K562 (cell line): ENCODE measurements around the gene CD248. TPM values are rescaled to one million over a fixed set of nuclear protein-coding genes. Genes with fewer than 3 reads are reported as not detected.

Experiments
- ATAC-seq: fragments of 200-7000 bp; cut with Tn5 transposase; 3 replicates; pipeline ENCODE4 v1.9.1; 2020; ENCODE audit warnings: moderate library complexity
- BruUV-seq: library from RNA; stranded (reverse); fragments of 400-500 nt; replicated peaks from 2 replicates; lab custom pipeline; 2021; lab: Mats Ljungman, UMichigan
- CTCF ChIA-PET: fragments of 300-600 bp; formaldehyde crosslinking; extraction: SDS; loops from one replicate; lab custom pipeline; 2021; ENCODE audit warnings: low intra/inter-chr PET ratio; lab: Yijun Ruan, JAX
- POLR2A ChIA-PET: fragments of 300-600, 350-650 bp; sonication (Branson Sonifier 250); formaldehyde crosslinking; extraction: SDS; loops from one replicate; lab custom pipeline; 2021; ENCODE audit warnings: antibody characterized with exemption, inconsistent platforms; lab: Yijun Ruan, JAX
- DNase-seq, 4 experiments: peaks; one replicate each; pipeline versions ENCODE4 v3.0.0 to v3.0.0-alpha.2; 2011 to 2018; ENCODE audit warnings: low spot score in 3 of 4, mixed read lengths in 3 of 4; ENCODE audit errors: extremely low read depth in 1 of 4
- FAIRE-seq: peaks from 2 replicates; lab custom pipeline; 2011; peaks lifted over from hg19 to GRCh38; lab: Jason Lieb, UNC
- H2AFZ ChIP-seq: 2 replicates; pipeline ENCODE4 v1.6.0; 2011; ENCODE audit warnings: low read depth, low read length, control low read depth, inconsistent platforms
- H3K27ac ChIP-seq: fragments of 200-600 bp; 3 replicates; pipeline ENCODE4 v1.8.0; 2011; ENCODE audit warnings: low read depth, mild to moderate bottlenecking, control low read depth, inconsistent platforms, low read length, moderate library complexity, mixed read lengths; ENCODE audit errors: extremely low read depth
- H3K27me3 ChIP-seq, 2 experiments: fragments of 300-600 bp in 1 of 2; 2 replicates in 1 of 2; 3 replicates in 1 of 2; pipeline versions ENCODE4 v1.6.0 to v1.8.0; 2011; ENCODE audit warnings: inconsistent platforms in 2 of 2, low read length in 2 of 2, mild to moderate bottlenecking in 1 of 2, mixed read lengths in 1 of 2, moderate library complexity in 1 of 2; ENCODE audit not compliant: control insufficient read depth in 2 of 2, insufficient read depth in 2 of 2
- H3K36me3 ChIP-seq: fragments of 300-600 bp; 3 replicates; pipeline ENCODE4 v1.8.0; 2011; ENCODE audit warnings: mild to moderate bottlenecking, low read length, inconsistent platforms; ENCODE audit not compliant: control insufficient read depth, insufficient read depth
- H3K4me1 ChIP-seq, 2 experiments: fragments of 200-600 bp in 1 of 2; replicated peaks in 1 of 2; 2 replicates in 1 of 2; 3 replicates in 1 of 2; pipeline versions ENCODE4 v1.5.1 to v1.8.0; 2011; ENCODE audit warnings: inconsistent platforms in 2 of 2, low read length in 2 of 2, mild to moderate bottlenecking in 1 of 2, mixed read lengths in 1 of 2, moderate library complexity in 1 of 2; ENCODE audit not compliant: control insufficient read depth in 2 of 2, insufficient read depth in 2 of 2
- H3K4me2 ChIP-seq: 2 replicates; pipeline ENCODE4 v1.6.1; 2011; ENCODE audit warnings: low read length, control low read depth, inconsistent platforms, mixed read lengths; ENCODE audit not compliant: insufficient read depth
- H3K4me3 ChIP-seq: fragments of 200-600 bp; sonication (generic), shearing (Covaris generic); 2 replicates; pipeline ENCODE4 v1.5.1; 2016; ENCODE audit warnings: control low read depth, inconsistent platforms
- H3K79me2 ChIP-seq: fragments of 200-600 bp; 3 replicates; pipeline ENCODE4 v1.8.0; 2011; ENCODE audit warnings: low read length, inconsistent platforms; ENCODE audit not compliant: control insufficient read depth, insufficient read depth
- H3K9ac ChIP-seq, 2 experiments: 2 replicates each; pipeline versions ENCODE4 v1.6.0 to v1.6.1; 2011; ENCODE audit warnings: low read depth in 2 of 2, low read length in 2 of 2, control low read depth in 1 of 2, inconsistent platforms in 1 of 2, mild to moderate bottlenecking in 1 of 2, mixed read lengths in 1 of 2; ENCODE audit not compliant: insufficient read depth in 1 of 2
- H3K9me1 ChIP-seq: one replicate; pipeline ENCODE4 v1.6.0; 2011; ENCODE audit warnings: inconsistent platforms, mild to moderate bottlenecking, low read length, moderate library complexity; ENCODE audit not compliant: control insufficient read depth, insufficient read depth
- H3K9me3 ChIP-seq: replicated peaks from 2 replicates; pipeline ENCODE4 v1.5.1; 2011; ENCODE audit warnings: low read depth, low read length, inconsistent platforms; ENCODE audit not compliant: control insufficient read depth, insufficient read depth
- H4K20me1 ChIP-seq: replicated peaks from 2 replicates; pipeline ENCODE4 v1.6.1; 2011; ENCODE audit warnings: low read length, inconsistent platforms, mixed read lengths; ENCODE audit not compliant: control insufficient read depth, insufficient read depth
- BCOR ChIP-seq: fragments of 450-650 bp; IDR thresholded peaks from 2 replicates; pipeline ENCODE4 v1.6.1; 2016
- CHD4 ChIP-seq: fragments of 200-600 bp; sonication (generic); IDR thresholded peaks from 3 replicates; pipeline ENCODE4 v1.6.1; 2012; ENCODE audit warnings: low read depth, mild to moderate bottlenecking, mixed read lengths, low read length, inconsistent platforms; ENCODE audit not compliant: insufficient read depth, insufficient replicate concordance, poor library complexity, severe bottlenecking
- CREM ChIP-seq: IDR thresholded peaks from 2 replicates; pipeline ENCODE4 v1.6.1; 2014; ENCODE audit warnings: antibody characterized with exemption, low read depth
- CSDE1 ChIP-seq, 2 experiments: fragments of 450-650 bp; IDR thresholded peaks; 2 replicates each; pipeline ENCODE4 v1.6.1; 2016; ENCODE audit warnings: mild to moderate bottlenecking in 1 of 2
- GABPA ChIP-seq: fragments of 200-800 bp; sonication (Bioruptor generic); conservative IDR thresholded peaks from 2 replicates; pipeline ENCODE4 v1.6.1; 2016; ENCODE audit warnings: low read depth, missing genetic modification characterization, missing compliant biosample characterization
- HINFP ChIP-seq: fragments of 450-650 bp; conservative IDR thresholded peaks from 2 replicates; pipeline ENCODE4 v1.6.1; 2016; ENCODE audit warnings: missing genetic modification characterization, low read depth, mild to moderate bottlenecking, control low read depth, missing compliant biosample characterization
- NFIC ChIP-seq: fragments of 450-650 bp; IDR thresholded peaks from 2 replicates; pipeline ENCODE4 v1.6.1; 2017; ENCODE audit warnings: mild to moderate bottlenecking, inconsistent platforms
- NR1H2 ChIP-seq: sonication (generic); formaldehyde crosslinking; IDR thresholded peaks from 2 replicates; pipeline ENCODE4 v1.4.0; 2020; ENCODE audit warnings: mild to moderate bottlenecking, missing genetic modification reagents
- RBM25 ChIP-seq: fragments of 200-400 bp; formaldehyde crosslinking; IDR thresholded peaks from 2 replicates; pipeline ENCODE4 v1.6.1; 2018; ENCODE audit warnings: low read length, low read depth, moderate library complexity; ENCODE audit not compliant: severe bottlenecking
- SAP30 ChIP-seq: fragments of 200-600 bp; sonication (generic); IDR thresholded peaks from 2 replicates; pipeline ENCODE4 v1.6.1; 2012; ENCODE audit warnings: borderline replicate concordance, low read depth, mild to moderate bottlenecking, moderate library complexity, low read length, control low read depth, inconsistent platforms; ENCODE audit not compliant: insufficient read depth, poor library complexity, severe bottlenecking
- SRSF7 ChIP-seq: fragments of 200-400 bp; formaldehyde crosslinking; optimal IDR thresholded peaks from 2 replicates; pipeline ENCODE3; 2017; ENCODE audit warnings: mild to moderate bottlenecking, low read depth, low read length
- STAT5A ChIP-seq: IDR thresholded peaks from 2 replicates; pipeline ENCODE4 v1.6.1; 2012; ENCODE audit warnings: low read length, inconsistent platforms, borderline replicate concordance
- STAT5B ChIP-seq: fragments of 250-450 bp; sonication (Bioruptor Pico); IDR thresholded peaks from 2 replicates; pipeline ENCODE4 v1.8.0; 2021; ENCODE audit warnings: mild to moderate bottlenecking, inconsistent platforms
- ZFP36 ChIP-seq: fragments of 150-350 bp; IDR thresholded peaks from 2 replicates; pipeline ENCODE4 v1.6.1; 2018; ENCODE audit warnings: low read length, low read depth; ENCODE audit not compliant: partially characterized antibody
- WGBS: fragments of 100-300 bp; shearing (Covaris generic); methylation state at CpG from one replicate; pipeline ENCODE4 v1.1.6; 2016; ENCODE audit warnings: low coverage, mixed read lengths; ENCODE audit not compliant: insufficient coverage; ENCODE audit errors: missing lambda C conversion rate; 5-methylcytosine and 5-hydroxymethylcytosine counted together
- in situ Hi-C: fragments of 300-500 bp; cut with MboI; formaldehyde crosslinking; loops from 4 replicates; pipeline ENCODE4 v1.15.0; 2018; ENCODE audit warnings: inconsistent platforms, mixed read lengths
- intact Hi-C: fragments of 100-400 bp; cut with micrococcal nuclease; formaldehyde crosslinking; loops from 2 replicates; pipeline ENCODE4 v1.14.2; 2022
- polyA plus RNA-seq, 8 experiments: library from polyadenylated mRNA; depleted of rRNA in 4 of 8; stranded (reverse) in 5 of 8; unstranded in 3 of 8; fragments of >200 nt; fragmentation: Nextera tagmentation in 2 of 8; fragmentation: Illumina TruSeq in 1 of 8; extraction: Ambion mirVana in 2 of 8; extraction: Trizol in 1 of 8; gene quantifications; 2 replicates each; pipeline versions ENCODE4 v1.2.1 to v1.2.3, GENCODE V29; 2011 to 2014; ENCODE audit warnings: inconsistent platforms in 1 of 8, missing spikeins in 1 of 8
- total RNA-seq, 7 experiments: library from RNA; depleted of rRNA in 6 of 7; stranded (reverse); fragments of >200 nt in 6 of 7; fragmentation: Illumina TruSeq in 2 of 7; extraction: Trizol in 2 of 7; gene quantifications; 2 replicates each; pipeline versions ENCODE4 v1.2.1 to v1.2.3, GENCODE V29; 2011 to 2021; ENCODE audit warnings: low replicate concordance in 1 of 7

CD248 gene
- total and polyA plus RNA-seq, 9 of the 15 experiments (the other 6 are each of a cell fraction or from before 2014, with no cell fraction given) = 0.09 TPM; not detected in 8

GRCh38 chr11:66274219-66274618, 42.6 kb downstream of the CD248 start:
- TF ChIP-seq RBM25 (peak; percentile 78), ZFP36 (peak; percentile 65), BCOR (peak; percentile 41; the same call in 1 of the 2 replicates), CHD4 (no peak)
- no peak for ATAC-seq
- H3K27me3 ChIP-seq = no peaks in the 10 kb centered on the region
- in situ Hi-C loops = no loop called here
- intact Hi-C loops = no loop called here
- ChIA-PET POLR2A (no interaction called here), CTCF (no interaction called here)
- H2AFZ ChIP-seq = no peak overlapping the region
- H3K9ac ChIP-seq = no peak overlapping the region
- H3K36me3 ChIP-seq = peaks cover 64% of the 10 kb centered on the region
- H3K9me3 ChIP-seq = no peaks in the 10 kb centered on the region
- 17% methylated on average over 1 of the region's 1 CpG for WGBS
- no peak overlapping the region for H3K4me2 ChIP-seq
- no peak overlapping the region for H3K4me3 ChIP-seq
- no peak for DNase-seq
- FAIRE-seq = no peak
- peaks cover 6% of the 10 kb centered on the region; the same call in 1 of the 2 replicates for H4K20me1 ChIP-seq
- H3K79me2 ChIP-seq = peaks cover 21% of the 10 kb centered on the region
- no peaks in the 10 kb centered on the region for H3K9me1 ChIP-seq
- BruUV-seq = no TSS peak
- H3K4me1 ChIP-seq = peaks cover 5 to 22% of the 10 kb centered on the region in 2 experiments; a peak in 4 of 5 replicates
- no peak overlapping the region for H3K27ac ChIP-seq

DNA sequence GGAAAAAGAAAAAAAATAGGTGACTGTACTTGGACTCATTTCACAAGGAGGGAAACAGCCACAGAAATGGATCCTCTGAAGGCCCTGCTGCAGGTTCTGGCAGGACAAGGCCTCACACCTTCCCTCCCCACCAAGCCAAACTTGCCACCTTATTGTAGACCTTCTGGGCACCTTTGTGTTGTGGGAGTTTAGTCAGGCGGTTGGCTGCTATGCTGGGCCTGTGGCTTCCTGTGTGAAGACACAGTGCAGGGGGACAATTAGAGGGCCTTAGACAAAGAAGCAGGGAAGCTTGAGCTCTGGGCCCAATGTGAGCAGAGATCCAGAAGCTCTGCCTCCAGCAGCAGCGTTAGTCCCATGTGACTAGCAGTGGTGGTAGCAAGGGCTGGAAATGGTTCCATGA, 44.2 kb downstream of the CD248 start:
- no peak overlapping the region for H3K27ac ChIP-seq
- DNase-seq = no peak
- no peak overlapping the region for H2AFZ ChIP-seq
- BruUV-seq = no TSS peak
- in situ Hi-C loops = no loop called here
- POLR2A ChIA-PET = interaction anchor here (2.2 kb wide), 1 partner anchor 9 kb away, joined by 21 read pairs; no protein-coding TSS in a partner anchor
- H3K9me3 ChIP-seq = no peaks in the 10 kb centered on the region
- no peak overlapping the region for H3K9ac ChIP-seq
- H3K4me2 ChIP-seq = no peak overlapping the region
- no peak overlapping the region for H3K4me3 ChIP-seq
- H3K9me1 ChIP-seq = no peaks in the 10 kb centered on the region
- no peak for ATAC-seq
- H3K27me3 ChIP-seq = no peaks in the 10 kb centered on the region
- no peak for FAIRE-seq
- 89% methylated on average over 2 of the region's 2 CpGs for WGBS
- H3K79me2 ChIP-seq = peaks cover 29% of the 10 kb centered on the region
- H3K4me1 ChIP-seq = peaks cover 5 to 23% of the 10 kb centered on the region in 2 experiments; a peak in 4 of 5 replicates
- CTCF ChIA-PET = no interaction called here
- H4K20me1 ChIP-seq = peaks cover 10% of the 10 kb centered on the region; the same call in 1 of the 2 replicates
- peaks cover 64% of the 10 kb centered on the region for H3K36me3 ChIP-seq
- intact Hi-C loops = no loop called here
- TF ChIP-seq NR1H2 (CRISPR knock-in tag) (no peak), HINFP (tag) (no peak), CREM (no peak), CSDE1 (IDR thresholded peaks at IDR 0.05) (no peak), SRSF7 (no peak), GABPA (tag) (no peak), STAT5B (CRISPR knock-in tag) (no peak), STAT5A (no peak), NFIC (no peak), SAP30 (no peak)
